ENCODE results near the gene NFIC. TPM values are rescaled to one million over a fixed set of nuclear protein-coding genes. Genes with fewer than 3 reads are reported as not detected.

Gene NFIC
- 24.3 and 43.8 TPM in 2 replicates for total RNA-seq

DNA sequence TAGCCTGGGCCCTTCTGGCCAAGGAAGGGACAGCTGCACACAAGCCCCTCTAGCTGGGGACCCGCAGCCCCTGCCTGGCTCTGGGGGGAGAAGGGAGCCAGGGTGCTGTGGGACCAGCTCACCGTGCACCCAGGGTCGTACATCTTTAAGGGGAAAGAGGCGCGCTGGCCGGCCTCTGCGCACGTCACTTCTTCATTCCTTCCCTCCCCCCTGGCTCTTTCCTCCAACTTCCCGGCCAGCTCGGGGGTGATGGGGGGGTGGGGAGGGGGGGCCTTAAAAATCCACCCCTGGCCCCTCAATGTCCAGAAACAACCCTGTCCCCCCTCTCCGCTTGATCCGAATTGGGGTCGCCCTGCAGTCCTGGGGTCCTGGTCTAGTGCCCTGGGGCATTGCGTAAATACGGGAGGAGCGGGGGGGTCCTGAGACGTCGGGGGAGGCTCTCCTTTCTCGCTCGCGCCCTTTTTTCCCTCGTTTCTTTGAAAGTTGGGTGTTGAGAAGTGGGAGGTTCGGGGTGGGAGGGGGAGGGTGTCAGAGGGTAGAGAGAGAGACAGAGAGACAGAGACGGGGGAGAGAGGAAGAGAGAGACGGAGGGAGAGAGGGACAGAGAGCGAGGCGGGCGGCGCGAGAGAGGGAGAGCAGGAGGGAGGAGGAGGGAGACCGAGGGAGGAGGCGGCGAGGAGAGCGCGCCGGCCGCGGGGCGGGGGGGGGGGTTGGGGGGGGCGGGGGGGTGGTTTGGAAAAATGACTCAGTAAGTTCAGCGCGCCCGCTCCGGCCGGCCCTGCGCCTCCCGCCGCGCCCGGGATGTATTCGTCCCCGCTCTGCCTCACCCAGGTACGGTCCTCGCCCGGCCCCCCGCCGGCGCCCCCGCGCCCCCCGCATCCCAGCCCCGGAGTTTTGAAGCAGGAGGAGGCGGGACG lies at the start of gene NFIC:
NFIC (plus strand) TSS at position 748 of the 917 bp plus-strand sequence; CDS start at position 802, 54 bp downstream.

DNA sequence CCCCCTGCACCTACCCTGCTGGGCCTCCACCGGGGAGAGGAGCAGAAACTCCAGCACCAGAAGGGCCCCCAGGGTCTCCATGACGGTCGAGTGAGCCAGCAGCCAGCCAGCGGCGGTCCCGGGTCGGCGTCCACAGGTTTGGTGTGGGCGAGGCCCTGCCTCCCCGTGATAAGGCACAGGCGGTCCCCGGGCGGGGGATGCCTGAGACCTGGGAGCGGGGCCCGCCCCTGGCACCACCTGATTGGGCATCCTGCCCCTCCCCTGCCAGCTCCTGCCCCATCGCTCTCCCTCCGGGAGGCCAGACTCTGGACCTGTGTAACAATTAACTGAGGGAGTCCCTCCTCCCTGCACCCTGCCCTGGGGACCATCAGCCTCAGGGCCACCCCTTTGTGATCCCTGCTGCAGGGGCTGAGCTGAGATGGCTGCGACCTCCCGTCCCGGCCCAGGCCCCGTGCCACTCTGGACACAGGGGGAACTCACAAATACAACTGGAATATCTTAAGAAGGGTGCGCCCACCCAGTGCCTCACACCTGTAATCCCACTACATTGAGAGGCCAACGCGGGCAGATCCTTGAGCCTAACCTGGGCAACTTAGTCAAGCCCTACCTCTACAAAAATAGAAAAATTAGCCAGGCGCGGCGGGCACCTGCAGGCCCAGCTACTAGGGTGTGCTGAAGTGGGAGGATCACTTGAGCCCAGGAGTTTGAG lies 114.2 kb downstream of the NFIC start, which contains the start of gene SMIM24:
SMIM24 (minus strand) TSS at position 143 of the 709 bp plus-strand sequence; CDS start at position 81, 62 bp downstream.

DNA sequence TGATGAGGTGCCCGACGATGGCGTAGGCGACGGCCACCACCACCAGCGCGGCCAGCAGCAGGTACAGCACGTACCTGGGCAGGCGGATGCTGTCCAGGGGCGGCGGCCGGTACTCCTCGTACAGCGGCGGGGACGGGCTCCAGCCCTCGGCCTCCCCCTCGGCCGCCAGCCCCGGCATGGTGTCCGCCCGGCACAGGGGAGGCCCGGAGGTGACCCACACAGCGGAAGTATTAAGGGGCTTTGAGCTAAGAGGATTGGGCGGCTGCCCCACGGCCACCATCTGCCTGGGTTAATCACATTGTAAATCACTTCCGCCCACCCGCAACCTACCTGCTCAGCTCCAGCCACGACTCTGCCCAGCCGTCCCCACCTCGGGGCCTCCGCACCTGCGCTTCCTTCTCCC lies 116.8 kb downstream of the NFIC start, which contains the start of gene SMIM44:
SMIM44 (minus strand) TSS at position 216 of the 403 bp plus-strand sequence; CDS start at position 178, 38 bp downstream.

DNA sequence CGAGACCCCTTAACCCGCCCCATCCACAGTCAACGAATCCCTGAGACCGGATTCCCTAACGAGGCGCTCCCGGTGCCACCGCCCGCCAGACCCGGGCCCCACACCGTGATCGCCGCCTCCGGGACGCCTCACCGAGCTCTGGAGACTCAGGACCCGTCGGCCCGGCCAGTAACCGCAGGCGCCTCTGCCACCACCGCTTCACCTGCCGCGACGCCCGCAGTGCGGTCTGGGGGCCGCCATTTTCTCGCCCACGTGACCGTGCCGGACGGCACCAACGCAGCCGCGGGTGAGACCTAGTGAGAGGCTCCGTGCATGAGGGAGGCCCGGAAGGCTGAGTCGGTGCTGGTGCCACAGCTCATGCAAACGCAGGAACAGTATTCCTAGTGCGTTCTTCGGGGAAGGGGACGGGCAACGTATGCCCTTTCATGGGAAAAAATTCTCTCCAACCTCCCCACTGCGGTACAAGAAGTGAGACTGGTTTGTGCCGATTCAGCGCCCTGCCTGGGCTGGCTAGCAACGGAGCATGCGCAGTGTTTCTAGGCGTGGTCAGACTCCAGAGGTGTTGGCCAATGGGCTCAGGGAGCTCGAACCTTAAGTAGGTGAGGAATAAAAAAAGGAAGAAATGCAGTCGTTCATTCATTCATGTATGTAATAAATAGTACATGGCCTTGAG lies 134.2 kb downstream of the NFIC start, which contains the start of gene DOHH:
DOHH (minus strand) TSS at position 246 of the 673 bp plus-strand sequence. CDS start 3,860 bp downstream, outside the sequence.

DNA sequence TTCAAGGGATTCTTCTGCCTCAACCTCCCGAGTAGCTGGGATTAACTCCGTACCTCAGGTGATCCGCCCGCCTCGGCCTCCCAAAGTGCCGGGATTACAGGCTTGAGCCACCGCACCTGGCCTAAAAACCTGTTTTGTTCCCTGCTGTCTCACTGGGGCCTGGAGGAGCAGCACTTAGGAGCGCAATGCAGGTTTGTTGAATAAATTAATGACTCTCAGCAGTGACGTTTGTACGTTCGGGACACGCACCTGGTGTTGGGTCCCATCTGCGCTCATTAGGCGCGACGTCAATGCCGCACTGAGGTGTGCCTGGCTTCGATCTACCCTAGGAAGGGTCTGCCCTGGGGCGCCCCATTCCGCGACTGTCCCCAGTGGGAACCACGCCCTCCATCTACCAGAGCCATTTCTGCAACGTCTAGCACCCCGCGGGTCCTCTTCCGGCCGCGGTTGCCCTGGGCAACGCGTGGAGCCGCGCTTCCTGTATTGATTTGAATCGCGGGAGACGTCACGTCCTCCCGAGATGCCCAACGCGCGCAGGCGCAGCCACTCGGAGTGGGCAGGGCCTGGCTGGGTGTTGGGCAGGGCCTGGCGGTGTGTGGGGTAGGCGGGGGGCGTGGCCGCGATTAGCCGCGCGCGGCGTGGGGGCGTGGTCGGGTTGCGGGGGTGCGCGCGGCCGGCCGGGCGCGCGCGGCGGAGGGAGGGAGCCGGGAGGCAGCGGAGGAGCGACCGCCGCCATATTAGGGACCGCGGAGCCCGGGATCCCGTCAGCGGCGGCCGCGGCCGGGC lies 139.4 kb downstream of the NFIC start, which contains the start of gene FZR1:
FZR1 (plus strand) TSS at position 714 of the 786 bp plus-strand sequence. CDS start 16,679 bp downstream, outside the sequence.

Other genes starting within 250 kb of the NFIC start
- gene GNA15, start 230.6 kb upstream of the NFIC start, total RNA-seq = under 0.01 TPM in 1 of 2 replicates, not detected in the other
- 0.47 and 1.1 TPM in 2 replicates for gene S1PR4, start 187.8 kb upstream of the NFIC start, total RNA-seq
- gene NCLN, start 180.7 kb upstream of the NFIC start, total RNA-seq = 50.9 and 60.7 TPM in 2 replicates
- not detected in 2 replicates for gene CELF5, start 141.9 kb upstream of the NFIC start, total RNA-seq
- not detected in 2 replicates for gene SMIM24, start 113.9 kb downstream of the NFIC start, total RNA-seq
- gene SMIM44, start 116.9 kb downstream of the NFIC start, total RNA-seq = not detected in 2 replicates
- 11.4 and 14.6 TPM in 2 replicates for gene DOHH, start 134.1 kb downstream of the NFIC start, total RNA-seq
- 40.9 and 42.4 TPM in 2 replicates for gene FZR1, start 139.7 kb downstream of the NFIC start, total RNA-seq
- not detected in 2 replicates for gene TEKTIP1, start 172.6 kb downstream of the NFIC start, total RNA-seq
- 67.7 and 122 TPM in 2 replicates for gene MFSD12, start 191.0 kb downstream of the NFIC start, total RNA-seq
- gene HMG20B, start 206.4 kb downstream of the NFIC start, total RNA-seq = 77.0 and 78.4 TPM in 2 replicates
- gene GIPC3, start 218.9 kb downstream of the NFIC start, total RNA-seq = 0.19 and 0.27 TPM in 2 replicates
- 0.63 and 1.2 TPM in 2 replicates for gene TBXA2R, start 240.3 kb downstream of the NFIC start, total RNA-seq